Uterus (tissue), 4 donors: ENCODE measurements around the gene HIVEP3. TPM values are rescaled to one million over a fixed set of nuclear protein-coding genes. Genes with fewer than 3 reads are reported as not detected.

Source experiments
- DNase-seq, 2 donors: peaks; one replicate each; pipeline ENCODE4 v3.0.0-alpha.2; 2019 to 2020
- H3K27ac ChIP-seq, 2 donors: fragments of 200-600 bp; sonication (generic); 1 replicate in 1 of 2; 2 replicates in 1 of 2; pipeline ENCODE4 v1.5.1; 2016 to 2018
- H3K27me3 ChIP-seq, 2 donors: fragments of 200-600 bp; sonication (generic); one replicate each; pipeline ENCODE4 v1.5.1; 2018 to 2019; ENCODE audit warnings: control low read depth in 1 of 2
- H3K36me3 ChIP-seq, 2 donors: fragments of 200-600 bp; sonication (generic); one replicate each; pipeline ENCODE4 v1.5.1; 2019; ENCODE audit warnings: control low read depth in 1 of 2
- H3K4me1 ChIP-seq, 2 donors: fragments of 200-600 bp; sonication (generic); one replicate each; pipeline ENCODE4 v1.5.1; 2018 to 2019; ENCODE audit warnings: control low read depth in 1 of 2
- H3K4me3 ChIP-seq, 2 donors: fragments of 200-600 bp; sonication (generic); 1 replicate in 1 of 2; 2 replicates in 1 of 2; pipeline ENCODE4 v1.5.1; 2018 to 2019; ENCODE audit warnings: mild to moderate bottlenecking in 1 of 2
- H3K9me3 ChIP-seq, 2 donors: fragments of 200-600 bp; sonication (generic); one replicate each; pipeline ENCODE4 v1.5.1; 2019; ENCODE audit warnings: control low read depth in 1 of 2
- CTCF ChIP-seq, 4 experiments: fragments of 200-600 bp in 2 of 4; fragments of 450-650 bp in 2 of 4; sonication (generic) in 2 of 4; IDR thresholded peaks; one replicate each; pipeline ENCODE4 v1.5.1; 2016 to 2019; ENCODE audit warnings: antibody characterized with exemption in 4 of 4, mild to moderate bottlenecking in 2 of 4, moderate library complexity in 1 of 4
- POLR2A ChIP-seq, 2 donors: fragments of 450-650 bp; IDR thresholded peaks; one replicate each; pipeline ENCODE4 v1.6.1; 2016; ENCODE audit warnings: antibody characterized with exemption in 2 of 2, mild to moderate bottlenecking in 1 of 2, moderate library complexity in 1 of 2
- intact Hi-C: fragments of 100-400 bp; cut with DNase I; formaldehyde crosslinking; loops from one replicate; pipeline ENCODE4 v1.15.1; 2023; ENCODE audit warnings: low total_unique reads
- small RNA-seq: library from RNA; depleted of rRNA; stranded (forward); fragments of <200 nt; gene quantifications from one replicate; pipeline ENCODE3, GENCODE V24; 2016
- total RNA-seq, 4 donors: library from RNA; depleted of rRNA in 3 of 4; stranded (reverse); fragments of >200 nt in 3 of 4; gene quantifications; one replicate each; pipeline versions ENCODE4 v1.1.0 to v1.2.4, GENCODE V29; 2014 to 2023
- donor health status: DM: yes; HTN: yes; CAD: no.

The HIVEP3 gene
- total RNA-seq, 4 donors from 2014 or later: 0.51 to 7.6 (median 2.9) TPM

DNA sequence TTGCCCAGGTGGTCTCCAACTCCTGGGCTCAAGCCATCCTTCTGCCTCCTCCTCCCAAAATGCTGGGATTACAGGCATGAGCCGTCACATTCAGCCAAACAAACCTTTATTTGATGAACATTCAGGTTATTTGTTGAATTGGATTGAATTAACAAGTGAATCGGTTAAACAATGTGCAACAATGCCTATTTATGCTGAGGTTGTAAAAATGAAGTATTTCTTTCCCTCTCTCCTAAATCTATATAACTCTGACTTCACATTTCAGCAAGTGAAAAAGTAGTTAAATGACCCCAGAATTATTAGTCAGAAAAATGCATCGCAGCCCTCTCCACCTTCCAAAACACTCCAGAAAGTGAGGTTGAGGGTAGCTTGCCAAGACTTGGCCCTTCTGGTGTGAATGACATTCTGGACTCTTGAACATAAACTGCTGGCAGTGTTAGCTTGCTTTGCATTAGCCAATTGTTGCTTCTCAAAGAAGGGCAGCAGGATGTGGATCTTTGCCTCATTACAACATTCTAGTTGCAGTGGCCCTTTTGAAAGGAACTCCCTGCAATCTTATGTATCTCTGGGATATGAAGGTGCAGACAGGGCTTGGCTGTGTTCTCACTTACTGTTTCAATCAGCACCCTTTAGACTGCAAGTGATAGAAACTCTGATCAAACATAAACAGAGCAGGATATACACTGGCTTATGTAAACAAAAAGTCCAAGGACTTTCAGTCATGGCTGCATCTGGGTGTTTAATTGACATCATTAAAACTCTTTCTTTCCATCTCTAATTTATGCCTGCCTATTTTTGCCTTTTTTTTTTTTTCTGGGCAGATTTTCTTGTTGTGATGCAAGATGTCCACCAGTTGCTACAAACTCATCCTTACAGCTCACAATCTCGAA is 456.7 kb downstream of the HIVEP3 start:
- Histone ChIP-seq H3K36me3 (no peaks in the 10 kb centered on the region), H3K4me3 (no peak overlapping the region), H3K9me3 (no peaks in the 10 kb centered on the region), H3K27me3 (no peaks in the 10 kb centered on the region), H3K4me1 (no peaks in the 10 kb centered on the region), H3K27ac (no peak overlapping the region)
- DNase-seq: no peak
- intact Hi-C loops: no loop called here
- TF ChIP-seq POLR2A (IDR thresholded peaks at IDR 0.05): no peak
- TF ChIP-seq CTCF (IDR thresholded peaks at IDR 0.05): no peak

DNA sequence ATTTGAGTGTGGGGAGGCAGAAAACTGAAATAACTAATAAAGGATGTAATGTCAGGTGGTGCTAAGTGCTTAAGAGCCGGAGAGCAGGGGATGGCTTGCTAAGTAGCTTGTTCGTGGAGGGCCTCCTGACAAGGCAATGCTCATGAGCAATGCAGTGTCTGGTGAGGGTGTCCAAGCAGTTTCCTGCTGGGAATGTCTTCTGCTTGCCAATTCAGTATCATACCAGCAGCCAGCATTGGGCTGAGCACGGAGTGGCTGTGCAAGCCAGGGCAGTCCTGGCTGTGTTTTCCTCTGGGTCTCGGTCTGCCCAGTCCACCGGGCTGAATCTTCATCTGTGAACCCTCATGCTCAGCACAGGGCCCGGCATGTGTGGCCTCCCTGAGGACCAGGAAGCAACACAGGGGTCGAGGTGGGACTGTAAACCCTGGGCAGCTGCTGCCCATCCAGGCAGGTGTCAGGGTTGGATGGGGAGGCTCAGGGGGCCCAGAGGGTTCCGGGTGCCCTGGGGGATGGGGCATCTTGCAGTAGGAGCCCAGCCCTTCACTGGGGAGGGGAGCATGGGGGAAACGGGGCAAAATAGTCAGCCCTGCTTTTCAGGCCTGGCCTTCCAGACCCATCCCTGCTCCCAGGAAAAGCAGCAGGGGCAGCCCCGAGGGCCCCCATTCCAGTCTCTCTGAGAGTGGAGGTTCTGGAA is 461.7 kb downstream of the HIVEP3 start:
- intact Hi-C loops: no loop called here
- TF ChIP-seq CTCF (IDR thresholded peaks at IDR 0.05) (no peak), POLR2A (IDR thresholded peaks at IDR 0.05) (no peak)
- Histone ChIP-seq H3K36me3 (no peaks in the 10 kb centered on the region), H3K4me3 (no peak overlapping the region), H3K4me1 (no peaks in the 10 kb centered on the region), H3K27ac (no peak overlapping the region), H3K9me3 (no peaks in the 10 kb centered on the region), H3K27me3 (no peaks in the 10 kb centered on the region)
- no peak for DNase-seq

Small RNA genes lying within 50 kb of the gene (small RNA-seq; reads per million reads assigned to genes)
- gene RNA5SP45: not detected

Other genes starting within 250 kb of the HIVEP3 start
- gene GUCA2B, start 234.5 kb upstream of the HIVEP3 start, total RNA-seq: not detected
- gene GUCA2A, start 245.8 kb upstream of the HIVEP3 start, total RNA-seq: not detected